Right lobe of liver (tissue), 4 donors: ENCODE measurements around the gene MCRS1.

ENCODE experiments used
- POLR2A ChIP-seq: fragments of 450-650 bp; IDR thresholded peaks from one replicate; pipeline ENCODE4 v1.6.1; 2017; ENCODE audit warnings: antibody characterized with exemption, mild to moderate bottlenecking
- TF ChIP-seq, protein P1 (sequence below), 4 donors: fragments of 200-600 bp in 3 of 4; fragments of 450-650 bp in 1 of 4; IDR thresholded peaks; one replicate each; pipeline versions ENCODE4 v1.5.1 to v1.8.0; 2016 to 2022; ENCODE audit warnings: antibody characterized with exemption in 4 of 4, mild to moderate bottlenecking in 2 of 4
- donor health status: DM: no; HTN: no; CAD: no.
- donor health status: DM: no; HTN: no; CAD: no.
- donor health status: DM: no; HTN: yes; CAD: no.

DNA sequence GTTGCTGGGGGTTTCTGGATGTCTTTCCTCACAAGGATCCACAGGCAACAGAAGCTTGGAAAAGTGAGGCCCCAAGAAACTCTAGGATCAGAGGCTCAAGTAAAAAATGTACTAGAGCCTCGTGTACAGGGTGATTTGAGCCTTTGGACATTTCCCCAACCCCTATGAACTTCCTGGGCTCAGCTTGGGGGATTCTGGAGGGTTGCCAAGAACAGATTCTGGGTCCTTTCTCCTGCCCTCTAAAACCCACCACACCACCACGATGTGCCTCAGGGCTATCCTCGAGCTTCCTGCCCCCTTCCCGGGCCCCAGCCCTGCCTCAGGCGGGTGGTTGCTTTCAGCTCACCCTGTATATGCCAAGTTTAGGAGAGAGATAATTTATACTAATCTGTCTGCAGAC, 36.9 kb upstream of the MCRS1 start:
- TF ChIP-seq, protein P1, sequence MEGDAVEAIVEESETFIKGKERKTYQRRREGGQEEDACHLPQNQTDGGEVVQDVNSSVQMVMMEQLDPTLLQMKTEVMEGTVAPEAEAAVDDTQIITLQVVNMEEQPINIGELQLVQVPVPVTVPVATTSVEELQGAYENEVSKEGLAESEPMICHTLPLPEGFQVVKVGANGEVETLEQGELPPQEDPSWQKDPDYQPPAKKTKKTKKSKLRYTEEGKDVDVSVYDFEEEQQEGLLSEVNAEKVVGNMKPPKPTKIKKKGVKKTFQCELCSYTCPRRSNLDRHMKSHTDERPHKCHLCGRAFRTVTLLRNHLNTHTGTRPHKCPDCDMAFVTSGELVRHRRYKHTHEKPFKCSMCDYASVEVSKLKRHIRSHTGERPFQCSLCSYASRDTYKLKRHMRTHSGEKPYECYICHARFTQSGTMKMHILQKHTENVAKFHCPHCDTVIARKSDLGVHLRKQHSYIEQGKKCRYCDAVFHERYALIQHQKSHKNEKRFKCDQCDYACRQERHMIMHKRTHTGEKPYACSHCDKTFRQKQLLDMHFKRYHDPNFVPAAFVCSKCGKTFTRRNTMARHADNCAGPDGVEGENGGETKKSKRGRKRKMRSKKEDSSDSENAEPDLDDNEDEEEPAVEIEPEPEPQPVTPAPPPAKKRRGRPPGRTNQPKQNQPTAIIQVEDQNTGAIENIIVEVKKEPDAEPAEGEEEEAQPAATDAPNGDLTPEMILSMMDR (IDR thresholded peaks at IDR 0.05): no peak
- TF ChIP-seq POLR2A: no peak
